GM03348 (cell line): ENCODE results near the gene PEX10.
A peak's percentile ranks its signal among the peaks of the same experiment; 100 is the strongest.
"Not testable (repeated sequence)": the region's sequence is repeated elsewhere in the genome, so short reads cannot be mapped to it uniquely, and the experiment has no call there.

Source experiments
- DNase-seq: peaks from one replicate; pipeline ENCODE4 v3.0.0; 2012; ENCODE audit warnings: low spot score

Gene PEX10

GRCh38 chr1:2412395-2412772 is at the start of gene PEX10:
TSS of gene PEX10 (minus strand) at chr1:2412564. CDS start at chr1:2412502, 62 bp downstream.
- peak; percentile 99 for DNase-seq

GRCh38 chr1:2460996-2461751 is 48.8 kb upstream of the PEX10 start:
- no peak for DNase-seq

DNA sequence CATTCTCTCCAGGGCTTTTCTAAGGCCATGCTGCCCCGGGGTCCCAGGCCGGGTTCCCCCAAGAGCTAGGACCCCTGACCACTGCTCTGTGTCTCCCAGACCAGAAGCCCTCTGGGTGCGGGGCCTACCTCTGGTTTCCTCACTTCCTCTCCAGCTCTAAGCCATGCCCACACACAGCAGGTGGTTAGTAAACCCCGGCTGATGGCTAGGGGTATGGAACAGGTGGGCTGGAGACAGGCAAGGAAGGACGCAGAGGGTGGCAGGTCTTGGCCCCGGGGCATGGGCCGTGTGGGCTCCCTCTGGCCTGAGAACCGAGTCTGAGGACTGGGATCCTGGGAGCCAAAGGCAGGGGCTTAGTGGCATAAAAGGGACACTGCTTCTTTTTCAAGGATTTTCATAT is 47.8 kb upstream of the PEX10 start:
- no peak for DNase-seq

DNA sequence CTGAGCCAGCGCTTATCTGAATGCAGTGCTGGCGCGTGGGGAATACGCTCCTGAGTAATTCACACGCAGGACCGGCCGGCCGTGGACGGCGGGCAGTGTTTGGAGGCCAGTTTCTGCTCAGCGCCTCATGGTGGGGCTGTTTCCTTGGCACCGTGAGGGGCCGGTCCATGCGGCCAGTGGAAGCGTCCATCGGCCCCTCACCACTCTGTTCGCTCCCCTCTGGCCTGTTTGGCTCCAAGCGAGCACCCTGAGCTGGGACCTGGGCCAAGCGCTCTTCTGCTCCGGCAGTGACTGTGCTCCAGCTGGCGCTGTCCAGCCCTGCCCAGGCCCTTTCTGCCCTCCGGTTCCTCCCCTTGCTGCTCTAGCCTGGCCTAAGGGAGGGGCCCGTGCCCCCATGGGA is 47.4 kb upstream of the PEX10 start:
- no peak for DNase-seq

GRCh38 chr1:2459102-2459753 is 46.9 kb upstream of the PEX10 start:
- DNase-seq, result not testable (repeated sequence)

- DNase-seq, result no peak
These were observed 46.3 kb upstream of the PEX10 start for GRCh38 chr1:2458687-2459086.

DNA sequence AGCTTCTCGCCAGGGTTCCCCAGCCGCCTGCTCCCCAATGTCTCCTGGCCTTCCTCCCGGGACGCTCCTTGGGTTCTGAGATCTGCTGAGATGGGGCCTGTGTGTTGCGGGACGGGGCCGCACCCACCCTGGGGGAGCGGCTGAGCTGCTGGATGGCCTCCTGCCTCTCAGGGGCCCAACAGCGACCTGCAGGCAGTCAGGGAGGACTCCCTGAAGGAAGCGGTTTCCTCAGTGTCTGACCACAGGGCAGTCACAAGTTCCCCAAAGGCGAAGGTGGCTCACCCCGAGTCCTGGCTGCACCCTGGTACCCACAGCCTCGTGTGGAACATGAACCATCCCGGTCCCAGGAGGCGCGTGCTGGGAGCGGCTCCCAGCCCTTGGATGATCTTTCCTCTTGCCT is 45.1 kb upstream of the PEX10 start:
- DNase-seq, result no peak

DNA sequence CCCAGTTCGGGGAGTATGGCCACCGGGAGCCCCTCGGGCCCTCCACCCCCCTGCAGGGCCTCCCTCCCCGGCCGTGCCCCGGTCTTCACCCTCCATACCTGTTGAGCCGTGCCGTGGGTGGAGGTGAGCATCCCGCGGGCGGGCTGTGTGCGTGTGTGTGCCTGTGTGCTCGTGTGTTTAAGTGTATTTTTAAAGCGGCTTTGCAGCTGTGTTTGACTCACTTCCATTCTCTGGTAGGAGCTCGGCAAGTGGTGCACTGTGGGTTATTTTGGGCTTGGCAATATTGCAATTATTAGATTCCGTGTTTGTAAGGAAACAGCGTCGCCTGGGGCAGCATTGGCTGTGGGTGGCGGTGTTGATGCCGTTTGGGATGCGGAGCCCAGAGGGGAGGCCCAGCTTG is 43.4 kb upstream of the PEX10 start:
- no peak for DNase-seq

GRCh38 chr1:2454227-2454626 is 41.9 kb upstream of the PEX10 start:
- no peak for DNase-seq

GRCh38 chr1:2452932-2453315 is 40.6 kb upstream of the PEX10 start:
- DNase-seq, result no peak

GRCh38 chr1:2452201-2452931 is 40.0 kb upstream of the PEX10 start:
- DNase-seq, result no peak

DNA sequence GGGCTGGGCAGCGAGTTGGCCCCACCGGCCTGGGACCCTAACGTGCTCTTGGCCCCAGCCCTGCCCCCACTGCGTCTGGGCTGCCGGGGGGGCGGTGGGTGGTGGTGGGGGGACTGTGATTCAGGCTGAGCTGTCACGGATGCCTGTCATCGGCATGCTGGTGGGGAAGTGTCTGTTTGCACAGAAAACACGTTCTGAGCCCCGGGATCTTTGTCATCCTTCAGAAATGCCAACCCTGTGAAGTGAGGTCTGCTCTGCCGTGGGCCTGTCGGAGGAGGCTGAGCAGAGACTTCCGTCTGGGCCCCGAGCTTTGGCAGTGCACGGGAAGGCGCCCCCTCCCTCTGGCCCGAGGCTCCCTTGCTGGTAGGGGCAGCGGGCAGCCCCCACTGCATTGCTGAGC is 39.4 kb upstream of the PEX10 start:
- peak; percentile 85 for DNase-seq

DNA sequence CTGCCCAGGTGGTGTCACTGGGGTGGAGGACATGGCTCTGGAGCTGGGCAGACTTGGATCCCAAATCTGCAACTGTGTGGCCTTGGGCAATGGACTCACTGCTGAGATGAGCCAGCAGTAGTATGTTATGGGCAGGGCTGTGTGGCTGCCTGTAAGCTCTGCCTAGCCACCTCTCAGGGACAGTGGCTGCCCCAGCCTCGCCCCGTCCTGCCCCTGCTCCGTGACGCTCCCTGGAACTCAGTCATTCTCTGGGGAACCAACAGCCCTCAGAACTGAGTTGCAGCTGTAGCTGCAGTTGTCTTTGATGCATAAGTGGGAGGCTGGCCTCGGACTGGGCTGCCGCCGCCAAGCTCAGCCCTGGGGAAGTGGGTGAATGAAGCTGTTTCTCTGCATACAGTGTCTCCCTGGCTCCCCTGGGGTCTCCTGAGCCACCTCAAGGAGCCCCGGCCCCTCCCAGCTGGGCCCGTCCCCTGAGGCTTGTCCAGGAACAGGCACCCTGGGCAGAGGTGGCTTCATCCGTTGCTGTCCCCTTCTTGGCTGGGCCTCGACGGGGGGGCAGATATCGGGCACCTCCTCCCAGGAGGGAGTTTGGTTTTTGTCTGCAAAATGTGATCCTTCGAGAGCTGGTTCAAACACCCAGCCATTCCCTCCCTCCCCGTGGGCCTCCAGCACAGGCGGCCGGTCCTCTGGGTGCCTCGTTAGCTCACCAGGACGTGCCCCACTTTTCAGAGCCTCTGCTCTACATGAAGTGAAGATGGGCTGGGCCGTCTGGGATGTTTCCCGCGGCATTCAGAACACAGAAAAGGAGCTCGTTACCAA is 37.5 kb upstream of the PEX10 start:
- no peak for DNase-seq

GRCh38 chr1:2448098-2448445 is 35.7 kb upstream of the PEX10 start:
- DNase-seq, result no peak

- DNase-seq, result no peak
These were observed 35.1 kb upstream of the PEX10 start for GRCh38 chr1:2447276-2448097.

DNA sequence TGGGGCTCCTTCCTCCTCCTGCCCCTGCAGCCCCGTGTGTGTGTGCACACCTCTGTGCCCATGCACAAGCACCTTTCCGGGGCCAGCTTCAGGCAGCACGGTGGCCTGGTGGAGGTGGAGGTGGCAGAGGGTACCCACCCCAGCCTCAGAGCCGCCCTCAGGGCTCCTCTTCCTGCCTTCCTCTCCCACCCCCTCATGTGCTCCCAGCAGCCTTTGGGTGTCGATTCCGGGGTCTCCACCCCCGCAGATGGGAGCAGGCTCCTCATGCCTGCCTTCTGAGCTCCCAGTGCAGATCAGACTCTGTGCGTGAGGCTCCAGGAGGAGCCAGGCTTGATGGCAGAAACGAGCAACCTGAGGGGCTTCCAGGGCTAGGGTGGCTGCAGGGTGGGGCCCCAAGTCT is 34.5 kb upstream of the PEX10 start:
- DNase-seq, result no peak

- DNase-seq, result peak; percentile 49
These were observed 34.0 kb upstream of the PEX10 start for GRCh38 chr1:2446394-2446793.

DNA sequence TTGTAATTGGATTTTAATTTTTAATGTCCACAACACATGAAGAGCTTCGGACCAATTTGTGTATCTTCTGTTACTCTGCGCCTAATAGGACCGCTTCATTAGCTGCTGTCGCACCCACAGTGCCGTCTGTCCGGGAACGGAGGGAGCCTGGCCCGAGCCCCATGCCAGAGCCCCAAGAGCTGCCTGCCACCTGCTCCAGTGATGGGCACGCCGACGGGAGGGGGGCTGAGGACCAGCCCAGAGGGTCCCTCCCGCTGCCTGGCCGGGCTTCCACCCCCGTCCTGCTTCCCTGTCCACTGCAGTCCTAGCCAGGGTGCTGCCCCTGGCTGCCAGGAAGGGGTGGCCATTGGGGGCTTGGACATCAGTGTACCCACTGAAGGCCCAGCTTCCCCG is 33.5 kb upstream of the PEX10 start:
- DNase-seq, result no peak

- no peak for DNase-seq
These were observed 32.9 kb upstream of the PEX10 start for GRCh38 chr1:2445162-2445822.

- no peak for DNase-seq
These were observed 31.8 kb upstream of the PEX10 start for GRCh38 chr1:2444138-2444591.
